Neural cell (in vitro differentiated cells): ENCODE results near the gene HLA-F.

Experiments used
- EP300 ChIP-seq: fragments of 450-650 bp; conservative IDR thresholded peaks from 2 replicates; pipeline ENCODE4 v1.6.1; 2014; ENCODE audit warnings: antibody characterized with exemption, mild to moderate bottlenecking, moderate library complexity; ENCODE audit not compliant: poor library complexity, severe bottlenecking
- EZH2 ChIP-seq: fragments of 200-600, 300-800 bp; shearing (Covaris generic), sonication (generic); IDR thresholded peaks from 2 replicates; pipeline ENCODE4 v1.6.1; 2014; ENCODE audit warnings: antibody characterized with exemption, low read length, borderline replicate concordance, mild to moderate bottlenecking; ENCODE audit not compliant: insufficient read depth, poor library complexity, severe bottlenecking
- POLR2AphosphoS5 ChIP-seq: IDR thresholded peaks from 2 replicates; pipeline ENCODE4 v1.6.1; 2012
- RAD21 ChIP-seq: fragments of 450-650 bp; conservative IDR thresholded peaks from 2 replicates; pipeline ENCODE4 v1.6.1; 2014; ENCODE audit warnings: antibody characterized with exemption, mild to moderate bottlenecking, moderate library complexity
- TF ChIP-seq, protein P1 (sequence below): fragments of 450-650 bp; IDR thresholded peaks from 2 replicates; pipeline ENCODE4 v1.5.1; 2014; ENCODE audit warnings: antibody characterized with exemption, mild to moderate bottlenecking, moderate library complexity; ENCODE audit not compliant: poor library complexity, severe bottlenecking

GRCh38 chr6:29723262-29723665 is at the start of gene HLA-F:
- no peak for TF ChIP-seq EZH2
- TF ChIP-seq, protein P1, sequence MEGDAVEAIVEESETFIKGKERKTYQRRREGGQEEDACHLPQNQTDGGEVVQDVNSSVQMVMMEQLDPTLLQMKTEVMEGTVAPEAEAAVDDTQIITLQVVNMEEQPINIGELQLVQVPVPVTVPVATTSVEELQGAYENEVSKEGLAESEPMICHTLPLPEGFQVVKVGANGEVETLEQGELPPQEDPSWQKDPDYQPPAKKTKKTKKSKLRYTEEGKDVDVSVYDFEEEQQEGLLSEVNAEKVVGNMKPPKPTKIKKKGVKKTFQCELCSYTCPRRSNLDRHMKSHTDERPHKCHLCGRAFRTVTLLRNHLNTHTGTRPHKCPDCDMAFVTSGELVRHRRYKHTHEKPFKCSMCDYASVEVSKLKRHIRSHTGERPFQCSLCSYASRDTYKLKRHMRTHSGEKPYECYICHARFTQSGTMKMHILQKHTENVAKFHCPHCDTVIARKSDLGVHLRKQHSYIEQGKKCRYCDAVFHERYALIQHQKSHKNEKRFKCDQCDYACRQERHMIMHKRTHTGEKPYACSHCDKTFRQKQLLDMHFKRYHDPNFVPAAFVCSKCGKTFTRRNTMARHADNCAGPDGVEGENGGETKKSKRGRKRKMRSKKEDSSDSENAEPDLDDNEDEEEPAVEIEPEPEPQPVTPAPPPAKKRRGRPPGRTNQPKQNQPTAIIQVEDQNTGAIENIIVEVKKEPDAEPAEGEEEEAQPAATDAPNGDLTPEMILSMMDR: no peak
- TF ChIP-seq RAD21: no peak
- TF ChIP-seq POLR2AphosphoS5: no peak
- TF ChIP-seq EP300: no peak
